Neural cell (in vitro differentiated cells): ENCODE data around the gene ACOT7. TPM values are rescaled to one million over a fixed set of nuclear protein-coding genes. Genes with fewer than 3 reads are reported as not detected.

Experiments used
- H2AFZ ChIP-seq: fragments of 200-600, 300-800 bp; sonication (generic), shearing (Covaris generic); 2 replicates; pipeline ENCODE4 v1.6.0; 2014; ENCODE audit warnings: low read depth, mild to moderate bottlenecking, antibody characterized with exemption, low read length, moderate library complexity
- H3F3A ChIP-seq: fragments of 200-600 bp; shearing (Covaris generic); 2 replicates; pipeline ENCODE4 v1.6.1; 2016; ENCODE audit warnings: mild to moderate bottlenecking, moderate library complexity, mixed read lengths, antibody characterized with exemption, low read length; ENCODE audit not compliant: insufficient read depth, poor library complexity, severe bottlenecking
- H3K27ac ChIP-seq: fragments of 200-600, 300-800 bp; sonication (generic), shearing (Covaris generic); 2 replicates; pipeline ENCODE4 v1.5.1; 2014; ENCODE audit warnings: mild to moderate bottlenecking, low read length, moderate library complexity
- H3K27me3 ChIP-seq: fragments of 300-800, 200-600 bp; sonication (generic), shearing (Covaris generic); 2 replicates; pipeline ENCODE4 v1.6.0; 2014; ENCODE audit warnings: mild to moderate bottlenecking, low read depth, low read length, moderate library complexity; ENCODE audit not compliant: insufficient read depth
- H3K36me3 ChIP-seq: fragments of 300-800, 200-600 bp; sonication (generic), shearing (Covaris generic); 2 replicates; pipeline ENCODE4 v1.5.1; 2014; ENCODE audit warnings: mild to moderate bottlenecking, antibody characterized with exemption, low read length, moderate library complexity; ENCODE audit not compliant: insufficient read depth
- H3K4me2 ChIP-seq: fragments of 300-800, 200-600 bp; sonication (generic), shearing (Covaris generic); 2 replicates; pipeline ENCODE4 v1.6.0; 2014; ENCODE audit warnings: mild to moderate bottlenecking, low read length
- H3K4me3 ChIP-seq: fragments of 300-800, 200-600 bp; sonication (generic), shearing (Covaris generic); 2 replicates; pipeline ENCODE4 v1.5.1; 2014; ENCODE audit warnings: mild to moderate bottlenecking, low read length, moderate library complexity
- H3K79me2 ChIP-seq: fragments of 200-600 bp; shearing (Covaris generic); replicated peaks from 2 replicates; pipeline ENCODE4 v1.6.0; 2014; ENCODE audit warnings: mild to moderate bottlenecking, low read length, moderate library complexity; ENCODE audit not compliant: insufficient read depth
- H3K9ac ChIP-seq: fragments of 300-800, 200-600 bp; sonication (generic), shearing (Covaris generic); 2 replicates; pipeline ENCODE4 v1.6.1; 2016; ENCODE audit warnings: mild to moderate bottlenecking, low read length, mixed read lengths
- H3K9me2 ChIP-seq: fragments of 200-600 bp; shearing (Covaris generic); 2 replicates; pipeline ENCODE4 v1.6.1; 2016; ENCODE audit warnings: mild to moderate bottlenecking, low read length, mixed read lengths; ENCODE audit not compliant: insufficient read depth
- H3K9me3 ChIP-seq: fragments of 200-600, 300-800 bp; sonication (generic), shearing (Covaris generic); 2 replicates; pipeline ENCODE4 v1.6.1; 2016; ENCODE audit warnings: mild to moderate bottlenecking, mixed run types, low read length, moderate library complexity, mixed read lengths
- H4K20me1 ChIP-seq: fragments of 200-600 bp; shearing (Covaris generic); 2 replicates; pipeline ENCODE4 v1.6.1; 2016; ENCODE audit warnings: mild to moderate bottlenecking, mixed run types; ENCODE audit not compliant: insufficient read depth
- EP300 ChIP-seq: fragments of 450-650 bp; conservative IDR thresholded peaks from 2 replicates; pipeline ENCODE4 v1.6.1; 2014; ENCODE audit warnings: antibody characterized with exemption, mild to moderate bottlenecking, moderate library complexity; ENCODE audit not compliant: poor library complexity, severe bottlenecking
- EZH2 ChIP-seq: fragments of 200-600, 300-800 bp; shearing (Covaris generic), sonication (generic); IDR thresholded peaks from 2 replicates; pipeline ENCODE4 v1.6.1; 2014; ENCODE audit warnings: antibody characterized with exemption, low read length, borderline replicate concordance, mild to moderate bottlenecking; ENCODE audit not compliant: insufficient read depth, poor library complexity, severe bottlenecking
- MXI1 ChIP-seq: fragments of 450-650 bp; conservative IDR thresholded peaks from 2 replicates; pipeline ENCODE4 v1.6.1; 2014; ENCODE audit warnings: antibody characterized with exemption, mild to moderate bottlenecking; ENCODE audit not compliant: poor library complexity, severe bottlenecking
- POLR2AphosphoS5 ChIP-seq: IDR thresholded peaks from 2 replicates; pipeline ENCODE4 v1.6.1; 2012
- RAD21 ChIP-seq: fragments of 450-650 bp; conservative IDR thresholded peaks from 2 replicates; pipeline ENCODE4 v1.6.1; 2014; ENCODE audit warnings: antibody characterized with exemption, mild to moderate bottlenecking, moderate library complexity
- REST ChIP-seq: IDR thresholded peaks from 2 replicates; pipeline ENCODE4 v1.6.1; 2012; ENCODE audit warnings: borderline replicate concordance
- SMC3 ChIP-seq: fragments of 450-650 bp; conservative IDR thresholded peaks from 2 replicates; pipeline ENCODE4 v1.6.1; 2014; ENCODE audit warnings: antibody characterized with exemption, mild to moderate bottlenecking, moderate library complexity; ENCODE audit not compliant: poor library complexity
- TAF1 ChIP-seq: IDR thresholded peaks from 2 replicates; pipeline ENCODE4 v1.6.1; 2012; ENCODE audit warnings: low read depth
- polyA plus RNA-seq: library from polyadenylated mRNA; depleted of rRNA; stranded (reverse); fragments of >200 nt; gene quantifications from 2 replicates; pipeline ENCODE4 v1.2.3, GENCODE V29; 2014
- TF ChIP-seq, protein P1 (sequence below): fragments of 450-650 bp; IDR thresholded peaks from 2 replicates; pipeline ENCODE4 v1.5.1; 2014; ENCODE audit warnings: antibody characterized with exemption, mild to moderate bottlenecking, moderate library complexity; ENCODE audit not compliant: poor library complexity, severe bottlenecking

The ACOT7 gene
- polyA plus RNA-seq, 1 donor from 2014 or later = 101 TPM

- TF ChIP-seq TAF1 = no peak
- TF ChIP-seq EZH2 = no peak
- TF ChIP-seq EP300 = no peak
- TF ChIP-seq REST = no peak
- TF ChIP-seq SMC3 = no peak
- TF ChIP-seq, protein P1, sequence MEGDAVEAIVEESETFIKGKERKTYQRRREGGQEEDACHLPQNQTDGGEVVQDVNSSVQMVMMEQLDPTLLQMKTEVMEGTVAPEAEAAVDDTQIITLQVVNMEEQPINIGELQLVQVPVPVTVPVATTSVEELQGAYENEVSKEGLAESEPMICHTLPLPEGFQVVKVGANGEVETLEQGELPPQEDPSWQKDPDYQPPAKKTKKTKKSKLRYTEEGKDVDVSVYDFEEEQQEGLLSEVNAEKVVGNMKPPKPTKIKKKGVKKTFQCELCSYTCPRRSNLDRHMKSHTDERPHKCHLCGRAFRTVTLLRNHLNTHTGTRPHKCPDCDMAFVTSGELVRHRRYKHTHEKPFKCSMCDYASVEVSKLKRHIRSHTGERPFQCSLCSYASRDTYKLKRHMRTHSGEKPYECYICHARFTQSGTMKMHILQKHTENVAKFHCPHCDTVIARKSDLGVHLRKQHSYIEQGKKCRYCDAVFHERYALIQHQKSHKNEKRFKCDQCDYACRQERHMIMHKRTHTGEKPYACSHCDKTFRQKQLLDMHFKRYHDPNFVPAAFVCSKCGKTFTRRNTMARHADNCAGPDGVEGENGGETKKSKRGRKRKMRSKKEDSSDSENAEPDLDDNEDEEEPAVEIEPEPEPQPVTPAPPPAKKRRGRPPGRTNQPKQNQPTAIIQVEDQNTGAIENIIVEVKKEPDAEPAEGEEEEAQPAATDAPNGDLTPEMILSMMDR = no peak
- TF ChIP-seq RAD21 = no peak
- TF ChIP-seq MXI1 = no peak
- TF ChIP-seq POLR2AphosphoS5 = no peak
- Histone ChIP-seq H3K36me3 (no peaks in the 10 kb centered on the region), H2AFZ (no peak overlapping the region), H4K20me1 (peaks cover 3% of the 10 kb centered on the region), H3K9me2 (no peaks in the 10 kb centered on the region), H3K4me3 (no peak overlapping the region), H3K4me2 (no peak overlapping the region), H3F3A (no peaks in the 10 kb centered on the region), H3K27me3 (no peaks in the 10 kb centered on the region), H3K9ac (no peak overlapping the region), H3K9me3 (peaks cover 4% of the 10 kb centered on the region), H3K27ac (no peak overlapping the region), H3K79me2 (peaks cover 34% of the 10 kb centered on the region)
These were observed 7.9 kb downstream of the ACOT7 start for GRCh38 chr1:6385488-6386191.

- no peak overlapping the region for H3K4me2 ChIP-seq
- no peak overlapping the region for H2AFZ ChIP-seq
- no peaks in the 10 kb centered on the region for H3K36me3 ChIP-seq
- H3K27me3 ChIP-seq = no peaks in the 10 kb centered on the region
- TF ChIP-seq REST = no peak
- no peak for TF ChIP-seq EZH2
- TF ChIP-seq SMC3 = no peak
- no peak for TF ChIP-seq TAF1
- no peak for TF ChIP-seq RAD21
- H3K9ac ChIP-seq = no peak overlapping the region
- no peak overlapping the region for H3K27ac ChIP-seq
- no peak overlapping the region for H3K4me3 ChIP-seq
- H3K79me2 ChIP-seq = peaks cover 35% of the 10 kb centered on the region
- peaks cover 4% of the 10 kb centered on the region for H3K9me3 ChIP-seq
- H4K20me1 ChIP-seq = peaks cover 3% of the 10 kb centered on the region
- H3K9me2 ChIP-seq = no peaks in the 10 kb centered on the region
- H3F3A ChIP-seq = no peaks in the 10 kb centered on the region
These were observed 8.6 kb downstream of the ACOT7 start for GRCh38 chr1:6384962-6385361.
